Measurements from ENCODE around the gene AP4B1.
"Not testable (repeated sequence)": the region's sequence is repeated elsewhere in the genome, so short reads cannot be mapped to it uniquely, and the experiment has no call there.

The AP4B1 gene

GRCh38 chr1:113868387-113869083 lies 36.1 kb downstream of the AP4B1 start:
- peaks cover 56% of the 10 kb centered on the region for H3K36me3 Mint-ChIP-seq (ENCODE audit: low read depth)
- peak overlapping the region; percentile 99 for H3K27ac Mint-ChIP-seq
- no peaks in the 10 kb centered on the region for H3K9me3 Mint-ChIP-seq
- peaks cover 70% of the 10 kb centered on the region for H3K4me1 Mint-ChIP-seq
- peak; percentile 79 for ATAC-seq
- H3K27me3 Mint-ChIP-seq, result no peaks in the 10 kb centered on the region
- H3K4me3 Mint-ChIP-seq, result peak overlapping the region; percentile 89
- no peak for DNase-seq

- H3K4me1 Mint-ChIP-seq, result peaks cover 61% of the 10 kb centered on the region
- no peaks in the 10 kb centered on the region for H3K27me3 Mint-ChIP-seq
- no peak overlapping the region for H3K4me3 Mint-ChIP-seq
- no peak for ATAC-seq
- DNase-seq, result no peak
- H3K27ac Mint-ChIP-seq, result peak overlapping the region; percentile 77
- H3K9me3 Mint-ChIP-seq, result no peaks in the 10 kb centered on the region
- peaks cover 68% of the 10 kb centered on the region for H3K36me3 Mint-ChIP-seq (ENCODE audit: low read depth)
These were observed 43.0 kb downstream of the AP4B1 start for GRCh38 chr1:113861641-113862040.

GRCh38 chr1:113860891-113861290 lies 43.7 kb downstream of the AP4B1 start:
- H3K4me3 Mint-ChIP-seq, result no peak overlapping the region
- H3K9me3 Mint-ChIP-seq, result no peaks in the 10 kb centered on the region
- H3K27ac Mint-ChIP-seq, result peak overlapping the region; percentile 57
- no peak for ATAC-seq
- peaks cover 56% of the 10 kb centered on the region for H3K4me1 Mint-ChIP-seq
- no peak for DNase-seq
- no peaks in the 10 kb centered on the region for H3K27me3 Mint-ChIP-seq
- H3K36me3 Mint-ChIP-seq (ENCODE audit: low read depth), result peaks cover 74% of the 10 kb centered on the region

GRCh38 chr1:113859478-113860175 lies 45.0 kb downstream of the AP4B1 start:
- DNase-seq (no peak), ATAC-seq (peak; percentile 63)
- Mint-ChIP-seq H3K36me3 (ENCODE audit: low read depth) (peaks cover 71% of the 10 kb centered on the region), H3K9me3 (no peaks in the 10 kb centered on the region), H3K4me1 (peaks cover 48% of the 10 kb centered on the region), H3K4me3 (peak overlapping the region; percentile 37), H3K27ac (peak overlapping the region; percentile 57), H3K27me3 (no peaks in the 10 kb centered on the region)

GRCh38 chr1:113858982-113859381 lies 45.6 kb downstream of the AP4B1 start:
- Mint-ChIP-seq H3K27me3 (no peaks in the 10 kb centered on the region), H3K4me1 (peaks cover 53% of the 10 kb centered on the region), H3K9me3 (no peaks in the 10 kb centered on the region), H3K27ac (peak overlapping the region; percentile 23), H3K4me3 (no peak overlapping the region), H3K36me3 (ENCODE audit: low read depth) (peaks cover 71% of the 10 kb centered on the region)
- no peak for DNase-seq
- ATAC-seq, result no peak

- H3K27me3 Mint-ChIP-seq, result no peaks in the 10 kb centered on the region
- peaks cover 70% of the 10 kb centered on the region for H3K36me3 Mint-ChIP-seq (ENCODE audit: low read depth)
- H3K4me1 Mint-ChIP-seq, result peaks cover 49% of the 10 kb centered on the region
- no peak overlapping the region for H3K27ac Mint-ChIP-seq
- no peak for DNase-seq
- no peaks in the 10 kb centered on the region for H3K9me3 Mint-ChIP-seq
- ATAC-seq, result no peak
- no peak overlapping the region for H3K4me3 Mint-ChIP-seq
These were observed 46.2 kb downstream of the AP4B1 start for GRCh38 chr1:113858418-113858817.

- Mint-ChIP-seq H3K27me3 (no peaks in the 10 kb centered on the region), H3K4me3 (no peak overlapping the region), H3K36me3 (ENCODE audit: low read depth) (peaks cover 69% of the 10 kb centered on the region), H3K27ac (peak overlapping the region; percentile 44), H3K9me3 (no peaks in the 10 kb centered on the region), H3K4me1 (peaks cover 46% of the 10 kb centered on the region)
- ATAC-seq, result no peak
- DNase-seq, result no peak
These were observed 46.8 kb downstream of the AP4B1 start for GRCh38 chr1:113857776-113858175.

- no peak overlapping the region for H3K27ac Mint-ChIP-seq
- H3K4me3 Mint-ChIP-seq, result no peak overlapping the region
- H3K27me3 Mint-ChIP-seq, result no peaks in the 10 kb centered on the region
- peaks cover 41% of the 10 kb centered on the region for H3K4me1 Mint-ChIP-seq
- H3K36me3 Mint-ChIP-seq (ENCODE audit: low read depth), result peaks cover 72% of the 10 kb centered on the region
- H3K9me3 Mint-ChIP-seq, result no peaks in the 10 kb centered on the region
- ATAC-seq (no peak), DNase-seq (no peak)
These were observed 48.2 kb downstream of the AP4B1 start for GRCh38 chr1:113856401-113856790.

- Mint-ChIP-seq H3K9me3 (no peaks in the 10 kb centered on the region), H3K27me3 (no peaks in the 10 kb centered on the region), H3K27ac (no peak overlapping the region), H3K4me1 (peaks cover 43% of the 10 kb centered on the region), H3K36me3 (ENCODE audit: low read depth) (peaks cover 73% of the 10 kb centered on the region), H3K4me3 (no peak overlapping the region)
- no peak for DNase-seq
- no peak for ATAC-seq
These were observed 48.8 kb downstream of the AP4B1 start for GRCh38 chr1:113855630-113856400.

- H3K27ac Mint-ChIP-seq, result peak overlapping the region; percentile 3
- peaks cover 72% of the 10 kb centered on the region for H3K36me3 Mint-ChIP-seq (ENCODE audit: low read depth)
- no peaks in the 10 kb centered on the region for H3K27me3 Mint-ChIP-seq
- H3K4me1 Mint-ChIP-seq, result peaks cover 36% of the 10 kb centered on the region
- DNase-seq, result no peak
- H3K4me3 Mint-ChIP-seq, result no peak overlapping the region
- no peak for ATAC-seq
- no peaks in the 10 kb centered on the region for H3K9me3 Mint-ChIP-seq
These were observed 50.4 kb downstream of the AP4B1 start for GRCh38 chr1:113854234-113854633.

- H3K27ac Mint-ChIP-seq, H3K9me3 Mint-ChIP-seq, H3K4me3 Mint-ChIP-seq, ATAC-seq, DNase-seq, H3K27me3 Mint-ChIP-seq: not testable (repeated sequence)
- Mint-ChIP-seq H3K4me1 (peaks cover 30% of the 10 kb centered on the region), H3K36me3 (ENCODE audit: low read depth) (peaks cover 75% of the 10 kb centered on the region)
These were observed 51.9 kb downstream of the AP4B1 start for GRCh38 chr1:113852694-113853093.

- H3K27ac Mint-ChIP-seq, result peak overlapping the region; percentile 73
These were observed 54.3 kb downstream of the AP4B1 start for GRCh38 chr1:113850127-113850796.

GRCh38 chr1:113849072-113849471 lies 55.5 kb downstream of the AP4B1 start:
- ATAC-seq (no peak), DNase-seq (no peak)
- Mint-ChIP-seq H3K27ac (no peak overlapping the region), H3K27me3 (no peaks in the 10 kb centered on the region), H3K4me3 (no peak overlapping the region), H3K36me3 (ENCODE audit: low read depth) (peaks cover 68% of the 10 kb centered on the region), H3K9me3 (no peaks in the 10 kb centered on the region), H3K4me1 (peaks cover 21% of the 10 kb centered on the region)

More at GRCh38 chr1:113850127-113850796, 54.3 kb downstream of the AP4B1 start:
- Mint-ChIP-seq H3K27me3 (no peaks in the 10 kb centered on the region), H3K9me3 (no peaks in the 10 kb centered on the region), H3K4me1 (peaks cover 28% of the 10 kb centered on the region), H3K4me3 (no peak overlapping the region), H3K36me3 (ENCODE audit: low read depth) (peaks cover 75% of the 10 kb centered on the region)
- no peak for ATAC-seq
- no peak for DNase-seq

GRCh38 chr1:113846391-113847035 lies 58.1 kb downstream of the AP4B1 start:
- Mint-ChIP-seq H3K27me3 (no peaks in the 10 kb centered on the region), H3K27ac (peak overlapping the region; percentile 29), H3K4me1 (peaks cover 16% of the 10 kb centered on the region), H3K9me3 (no peaks in the 10 kb centered on the region), H3K4me3 (no peak overlapping the region), H3K36me3 (ENCODE audit: low read depth) (peaks cover 66% of the 10 kb centered on the region)
- ATAC-seq (no peak), DNase-seq (no peak)
